Muscle of leg (tissue), 11 donors: ENCODE data around the gene IFNA4. TPM values are rescaled to one million over a fixed set of nuclear protein-coding genes. Genes with fewer than 3 reads are reported as not detected.
"Not testable (repeated sequence)": the region's sequence is repeated elsewhere in the genome, so short reads cannot be mapped to it uniquely, and the experiment has no call there.

Experiments
- DNase-seq: peaks from one replicate; pipeline ENCODE4 v3.0.0; 2013
- H3K27ac ChIP-seq: one replicate; pipeline ENCODE4 v1.5.1; 2013; ENCODE audit warnings: mild to moderate bottlenecking, low read length, control low read depth
- H3K27me3 ChIP-seq: one replicate; pipeline ENCODE4 v1.6.1; 2013; ENCODE audit warnings: low read length; ENCODE audit not compliant: control insufficient read depth, insufficient read depth
- H3K36me3 ChIP-seq: one replicate; pipeline ENCODE4 v1.6.1; 2013; ENCODE audit warnings: low read length; ENCODE audit not compliant: control insufficient read depth, insufficient read depth
- H3K4me1 ChIP-seq: one replicate; pipeline ENCODE4 v1.6.1; 2013; ENCODE audit warnings: low read length; ENCODE audit not compliant: control insufficient read depth, insufficient read depth
- H3K4me3 ChIP-seq: one replicate; pipeline ENCODE4 v1.5.1; 2013; ENCODE audit warnings: low read length, control low read depth
- H3K9me3 ChIP-seq: replicated peaks from 2 replicates; pipeline ENCODE4 v1.6.1; 2013; ENCODE audit warnings: low read depth, low read length; ENCODE audit not compliant: control insufficient read depth
- WGBS: methylation state at CpG from one replicate; pipeline ENCODE4 v1.1.5; 2013; ENCODE audit warnings: missing lambda C conversion rate; ENCODE audit not compliant: insufficient coverage; 5-methylcytosine and 5-hydroxymethylcytosine counted together
- polyA plus RNA-seq, 8 donors: library from polyadenylated mRNA; unstranded; fragments of 120-200 nt; gene quantifications; one replicate each; pipeline versions ENCODE4 v1.2.1 to v1.2.3, GENCODE V29; 2013; ENCODE audit warnings: inconsistent platforms in 1 of 8, low replicate concordance in 1 of 8; ENCODE audit not compliant: insufficient read length in 8 of 8, insufficient read depth in 1 of 8
- total RNA-seq: library from RNA; stranded (reverse); fragments of 120-200 nt; gene quantifications from one replicate; pipeline ENCODE4 v1.2.4, GENCODE V29; 2013

Gene IFNA4
- total and polyA plus RNA-seq, 9 donors, result not detected

GRCh38 chr9:21166560-21166959 lies 20.8 kb downstream of the IFNA4 start, which contains the start of gene IFNA21:
Gene IFNA21 (minus strand): TSS chr9:21166660. CDS start chr9:21166612, 48 bp downstream.
- not testable (repeated sequence) for H3K4me1 ChIP-seq, H3K27ac ChIP-seq, H3K27me3 ChIP-seq, H3K36me3 ChIP-seq, DNase-seq, H3K9me3 ChIP-seq, H3K4me3 ChIP-seq
- no CpG with 5 or more reads among the region's 2 CpGs for WGBS

GRCh38 chr9:21165516-21165915 lies 21.9 kb downstream of the IFNA4 start:
- WGBS, result no CpG with 5 or more reads among the region's 1 CpG
- H3K27me3 ChIP-seq, result no peaks in the 10 kb centered on the region

GRCh38 chr9:21160178-21160577 lies 27.2 kb downstream of the IFNA4 start:
- WGBS, result no CpG with 5 or more reads among the region's 1 CpG
- no peaks in the 10 kb centered on the region for H3K27me3 ChIP-seq

More at GRCh38 chr9:21165516-21165915, 21.9 kb downstream of the IFNA4 start:
- no peaks in the 10 kb centered on the region for H3K9me3 ChIP-seq
- H3K36me3 ChIP-seq, result no peaks in the 10 kb centered on the region
- no peaks in the 10 kb centered on the region for H3K4me1 ChIP-seq
- no peak overlapping the region for H3K4me3 ChIP-seq
- H3K27ac ChIP-seq, result no peak overlapping the region
- no peak for DNase-seq

GRCh38 chr9:21155501-21155900 lies 31.9 kb downstream of the IFNA4 start:
- no peaks in the 10 kb centered on the region for H3K4me1 ChIP-seq
- DNase-seq, result no peak
- no CpG with 5 or more reads among the region's 2 CpGs for WGBS
- H3K36me3 ChIP-seq, result no peaks in the 10 kb centered on the region
- no peak overlapping the region for H3K4me3 ChIP-seq
- H3K9me3 ChIP-seq, result no peaks in the 10 kb centered on the region
- H3K27me3 ChIP-seq, result no peaks in the 10 kb centered on the region
- H3K27ac ChIP-seq, result no peak overlapping the region

More at GRCh38 chr9:21160178-21160577, 27.2 kb downstream of the IFNA4 start:
- Histone ChIP-seq H3K27ac (no peak overlapping the region), H3K4me3 (no peak overlapping the region), H3K9me3 (no peaks in the 10 kb centered on the region), H3K36me3 (no peaks in the 10 kb centered on the region), H3K4me1 (no peaks in the 10 kb centered on the region)
- peak; percentile 7 for DNase-seq

- no peaks in the 10 kb centered on the region for H3K4me1 ChIP-seq
- no peaks in the 10 kb centered on the region for H3K36me3 ChIP-seq
- H3K4me3 ChIP-seq, result no peak overlapping the region
- H3K9me3 ChIP-seq, result no peaks in the 10 kb centered on the region
- no peaks in the 10 kb centered on the region for H3K27me3 ChIP-seq
- no CpG with 5 or more reads among the region's 3 CpGs for WGBS
- H3K27ac ChIP-seq, result no peak overlapping the region
- DNase-seq, result peak; percentile 36
These were observed 33.3 kb downstream of the IFNA4 start for GRCh38 chr9:21154018-21154608.

- peak; percentile 6 for DNase-seq
- WGBS, result 20% methylated on average over 1 of the region's 3 CpGs
These were observed 33.9 kb downstream of the IFNA4 start for GRCh38 chr9:21153336-21154017.

GRCh38 chr9:21144603-21145002 lies 42.8 kb downstream of the IFNA4 start:
- Histone ChIP-seq H3K27me3 (no peaks in the 10 kb centered on the region), H3K27ac (no peak overlapping the region), H3K9me3 (no peaks in the 10 kb centered on the region), H3K4me1 (no peaks in the 10 kb centered on the region), H3K36me3 (no peaks in the 10 kb centered on the region), H3K4me3 (no peak overlapping the region)
- WGBS, result 80% methylated on average over 1 of the region's 1 CpG
- peak; percentile 16 for DNase-seq

More at GRCh38 chr9:21153336-21154017, 33.9 kb downstream of the IFNA4 start:
- H3K36me3 ChIP-seq, result no peaks in the 10 kb centered on the region
- no peak overlapping the region for H3K4me3 ChIP-seq
- H3K4me1 ChIP-seq, result no peaks in the 10 kb centered on the region
- H3K27ac ChIP-seq, result no peak overlapping the region
- no peaks in the 10 kb centered on the region for H3K9me3 ChIP-seq
- H3K27me3 ChIP-seq, result no peaks in the 10 kb centered on the region

GRCh38 chr9:21141427-21141882 lies 45.9 kb downstream of the IFNA4 start, which contains the start of gene IFNW1:
Gene IFNW1 (minus strand): TSS chr9:21141832. CDS start chr9:21141570, 262 bp downstream.
- peak; percentile 10 for DNase-seq
- no peak within 1 kb of the TSS for H3K4me3 ChIP-seq
- no peak within 1 kb of the TSS for H3K27ac ChIP-seq
- H3K4me1 ChIP-seq, result no peaks in the 10 kb centered on the region
- WGBS, result no CpG with 5 or more reads among the region's 1 CpG
- H3K9me3 ChIP-seq, result no peaks in the 10 kb centered on the region
- no peaks in the 10 kb centered on the region for H3K27me3 ChIP-seq
- no peaks in the 10 kb centered on the region for H3K36me3 ChIP-seq

- DNase-seq, result no peak
- H3K36me3 ChIP-seq, result no peaks in the 10 kb centered on the region
- WGBS, result no CpG with 5 or more reads among the region's 1 CpG
These were observed 50.4 kb downstream of the IFNA4 start for GRCh38 chr9:21137020-21137419.

More at GRCh38 chr9:21137020-21137419, 50.4 kb downstream of the IFNA4 start:
- Histone ChIP-seq H3K27ac (no peak overlapping the region), H3K27me3 (no peaks in the 10 kb centered on the region), H3K4me1 (no peaks in the 10 kb centered on the region), H3K9me3 (no peaks in the 10 kb centered on the region), H3K4me3 (no peak overlapping the region)
